HG03354 (cell line): Measurements from ENCODE around the gene GNB5.

Experiments used
- ATAC-seq: cut with Tn5 transposase; IDR thresholded peaks from one replicate; pipeline ENCODE4 v1.9.1; 2021; ENCODE audit warnings: mild to moderate bottlenecking; ENCODE audit not compliant: unreplicated experiment, poor library complexity, severe bottlenecking

Gene GNB5

DNA sequence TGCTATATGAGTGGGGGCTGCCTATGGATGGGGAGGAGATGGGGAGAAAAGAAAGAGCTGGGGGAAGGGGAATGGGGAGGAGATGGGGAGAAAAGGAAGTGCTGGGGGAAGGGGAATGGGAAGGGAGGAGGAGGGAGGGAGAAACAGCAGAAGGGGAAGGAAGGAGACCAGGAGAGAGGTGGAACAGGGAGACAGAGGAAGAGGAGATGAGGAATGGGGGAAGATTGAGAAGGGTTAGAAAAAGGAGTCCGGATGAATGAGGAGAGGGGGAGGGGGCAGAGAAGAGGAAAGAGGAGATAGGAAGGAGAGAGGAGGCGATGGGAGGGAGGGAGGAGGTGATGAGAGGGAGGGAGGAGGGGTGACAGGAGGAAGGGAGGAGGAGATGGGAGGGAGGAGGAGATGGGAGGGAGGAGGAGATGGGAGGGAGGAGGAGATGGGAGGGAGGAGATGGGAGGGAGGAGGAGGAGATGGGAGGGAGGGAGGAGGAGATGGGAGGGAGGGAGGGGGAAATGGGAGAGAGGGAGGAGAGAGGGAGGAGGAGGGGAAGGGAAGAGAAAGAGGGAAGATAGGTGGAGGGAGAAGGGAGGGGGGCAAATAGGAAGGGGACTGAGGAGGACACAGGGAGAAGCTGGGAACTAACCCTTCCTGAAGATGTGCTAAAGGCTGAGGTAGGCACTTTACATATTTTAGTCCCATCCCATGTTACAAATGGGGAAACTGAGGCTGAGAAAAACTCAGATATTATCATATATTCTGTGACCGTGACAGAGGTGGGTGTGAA is 72.0 kb downstream of the GNB5 start:
- no peak for ATAC-seq

DNA sequence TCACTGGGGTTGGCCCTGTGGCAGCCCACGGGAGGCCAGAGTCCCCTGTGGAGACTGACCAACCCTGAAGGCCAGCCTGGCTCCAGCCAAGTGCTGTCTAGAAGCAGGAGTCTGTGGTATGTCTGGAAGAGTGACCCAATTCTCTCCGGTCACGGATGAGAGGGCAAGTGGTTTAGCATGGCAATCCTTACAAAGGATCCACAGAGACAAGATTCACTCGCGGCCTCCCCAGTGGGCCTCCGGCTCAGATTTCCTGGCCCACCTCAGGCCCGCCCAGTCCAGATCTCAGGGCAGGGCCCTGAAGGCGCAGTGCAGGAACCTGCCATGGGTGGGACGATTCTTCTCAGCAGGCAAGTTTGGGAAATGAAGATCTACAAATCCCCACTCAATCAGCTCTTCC is 73.6 kb downstream of the GNB5 start:
- no peak for ATAC-seq

DNA sequence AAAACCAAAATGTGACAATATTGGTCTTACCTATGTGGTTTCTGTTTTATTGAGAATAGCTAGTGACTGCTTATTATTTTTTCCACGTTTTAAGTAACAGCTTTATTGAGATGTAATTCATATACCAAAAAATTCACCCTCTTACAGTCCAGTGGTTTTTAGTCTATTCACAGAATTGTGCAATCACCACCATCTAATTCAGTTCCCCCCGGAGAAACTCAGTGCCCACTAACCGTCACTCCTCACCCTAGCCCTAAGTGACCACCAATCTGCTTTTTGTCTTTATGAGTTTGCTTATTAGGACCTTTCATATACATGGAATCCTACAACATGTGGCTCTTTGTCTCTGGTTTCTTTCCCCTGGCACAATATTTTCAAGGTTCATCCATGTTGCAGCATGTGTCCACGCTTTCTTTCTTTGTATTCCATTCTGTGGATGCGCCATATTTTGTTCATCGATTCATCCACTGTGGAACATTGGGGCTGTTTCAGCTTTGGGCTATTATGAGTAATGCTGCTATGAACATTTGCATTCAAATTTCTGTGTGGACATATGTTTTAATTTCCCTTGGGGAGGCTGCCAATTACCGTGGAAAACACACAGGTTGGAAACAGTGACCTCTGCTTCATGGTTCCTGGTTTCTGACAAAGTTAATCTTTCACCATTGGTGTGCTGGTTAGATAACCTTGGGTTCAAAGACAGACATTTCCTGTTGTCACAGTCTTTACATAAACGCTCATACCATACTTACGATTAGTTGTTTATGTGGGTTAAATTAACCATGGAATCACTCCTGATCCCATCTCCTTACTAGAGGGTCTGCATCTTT is 75.4 kb downstream of the GNB5 start:
- ATAC-seq = no peak

DNA sequence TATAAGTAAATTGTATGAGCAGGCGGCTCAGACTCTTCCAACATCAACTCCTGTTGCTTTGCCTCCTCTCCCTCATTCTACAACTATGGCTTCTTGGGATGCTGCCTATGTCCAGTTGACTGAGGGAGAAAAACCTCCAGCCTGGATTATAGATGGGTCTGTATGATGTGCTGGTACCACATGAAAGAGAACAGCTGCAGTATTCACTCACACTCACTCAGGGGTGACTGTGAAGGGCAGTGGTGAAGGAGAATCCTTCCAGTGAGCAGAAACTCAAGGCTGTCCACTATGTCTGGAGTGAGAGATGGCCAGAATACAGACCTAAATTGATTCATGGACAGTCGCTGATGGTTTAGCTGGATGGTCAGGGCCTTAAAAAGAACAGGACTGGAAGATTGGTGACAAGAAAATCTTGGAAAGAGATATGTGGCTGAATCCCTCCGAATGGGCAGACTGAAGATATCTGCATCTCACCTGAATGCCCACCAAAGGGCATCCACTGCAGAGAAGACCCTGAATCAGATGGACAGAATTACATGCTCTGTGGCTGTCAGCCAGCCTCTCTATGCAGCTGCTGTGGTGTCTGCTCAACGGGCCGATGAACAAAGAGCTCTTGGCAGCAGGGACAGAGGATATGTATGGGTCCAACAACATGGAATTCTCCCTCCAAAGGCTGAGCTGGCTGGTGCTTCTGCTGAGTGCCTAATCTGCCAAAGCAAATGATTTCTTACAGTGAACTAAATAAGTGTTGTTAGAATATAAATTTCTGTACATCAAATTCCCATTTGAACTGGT is 76.7 kb downstream of the GNB5 start:
- ATAC-seq = no peak

DNA sequence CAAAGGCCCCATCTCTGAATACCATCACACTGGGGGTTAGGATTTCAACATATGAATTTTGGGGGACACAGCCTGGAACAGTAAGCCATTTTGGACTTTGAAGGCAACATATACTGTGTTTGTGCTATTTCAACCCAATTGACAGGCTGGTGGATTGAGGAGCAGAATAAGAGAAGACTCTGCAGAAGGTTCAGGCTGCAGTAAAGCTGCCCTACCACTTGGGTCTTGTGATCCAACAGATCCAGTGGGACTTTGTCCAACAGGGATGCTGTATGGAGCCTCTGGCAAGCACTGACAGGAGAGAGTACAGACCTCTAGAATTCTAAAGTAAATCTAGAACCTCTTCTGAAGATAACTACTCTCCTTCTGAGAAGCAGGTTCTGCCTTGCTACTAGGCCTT is 77.5 kb downstream of the GNB5 start:
- ATAC-seq = no peak

DNA sequence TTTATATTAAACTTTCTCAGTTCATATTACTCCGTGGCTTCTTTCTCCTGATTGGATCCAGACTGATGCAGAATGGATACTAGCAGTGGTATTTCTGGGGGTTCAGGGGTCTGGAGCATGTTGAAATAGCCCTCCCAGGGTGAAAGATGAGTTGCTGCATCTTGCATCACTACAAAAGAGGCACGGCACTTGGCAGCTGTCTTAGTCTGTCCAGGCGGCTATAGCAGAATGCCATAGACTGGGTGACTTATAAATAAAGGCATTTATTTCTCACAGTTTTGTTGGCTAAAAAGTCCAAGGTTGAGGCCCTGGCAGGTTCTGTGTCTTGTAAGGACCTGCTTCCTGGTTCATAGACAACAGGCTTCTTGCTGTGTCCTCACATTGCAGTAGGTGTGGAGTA is 78.0 kb downstream of the GNB5 start:
- ATAC-seq = no peak

- peak; percentile 49 for ATAC-seq
These were observed 78.9 kb downstream of the GNB5 start for GRCh38 chr15:52112203-52112750.

GRCh38 chr15:52111517-52112202 is 79.5 kb downstream of the GNB5 start:
- ATAC-seq = no peak

DNA sequence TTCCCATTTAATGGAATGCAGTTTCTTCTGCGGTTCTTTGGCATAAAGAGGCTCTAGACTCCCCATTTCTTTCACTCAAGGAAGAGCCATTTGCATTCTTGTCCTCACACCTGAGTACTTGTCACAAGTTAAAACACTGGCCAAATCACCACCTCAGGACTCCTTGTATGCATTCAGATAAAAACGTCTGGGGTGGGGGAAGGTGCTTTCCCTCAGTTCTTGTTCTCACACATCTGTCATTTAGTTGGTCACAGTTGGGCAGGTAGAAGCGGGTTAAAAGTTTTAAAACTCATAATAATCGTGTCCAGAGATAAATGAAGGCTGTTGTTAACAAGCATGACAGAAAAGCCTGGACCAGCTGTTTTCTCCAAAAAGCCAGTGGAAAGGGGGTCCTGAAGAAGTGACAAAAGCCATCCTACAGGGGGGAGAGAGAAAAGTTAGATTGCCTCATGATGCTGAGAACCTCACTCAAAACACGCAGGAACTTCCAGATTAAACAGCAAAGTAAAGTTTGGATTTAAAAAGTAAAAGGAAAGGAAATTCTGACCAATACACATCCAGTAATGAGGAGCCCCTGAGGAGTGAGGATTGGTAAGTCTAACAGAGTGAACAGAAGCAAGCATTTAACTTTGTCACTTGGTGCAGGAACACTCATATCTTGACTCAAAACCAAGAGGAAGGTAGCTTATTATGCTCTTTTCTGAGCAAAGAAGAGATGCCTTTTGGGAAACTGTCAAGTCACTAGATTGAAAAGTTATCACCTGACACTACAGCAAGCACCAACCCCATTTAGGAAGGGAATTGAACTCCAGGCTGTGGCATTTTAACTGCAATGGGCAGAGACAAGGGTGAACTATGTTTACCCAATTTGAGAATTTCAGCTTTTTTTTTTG is 81.4 kb downstream of the GNB5 start:
- peak; percentile 62 for ATAC-seq

DNA sequence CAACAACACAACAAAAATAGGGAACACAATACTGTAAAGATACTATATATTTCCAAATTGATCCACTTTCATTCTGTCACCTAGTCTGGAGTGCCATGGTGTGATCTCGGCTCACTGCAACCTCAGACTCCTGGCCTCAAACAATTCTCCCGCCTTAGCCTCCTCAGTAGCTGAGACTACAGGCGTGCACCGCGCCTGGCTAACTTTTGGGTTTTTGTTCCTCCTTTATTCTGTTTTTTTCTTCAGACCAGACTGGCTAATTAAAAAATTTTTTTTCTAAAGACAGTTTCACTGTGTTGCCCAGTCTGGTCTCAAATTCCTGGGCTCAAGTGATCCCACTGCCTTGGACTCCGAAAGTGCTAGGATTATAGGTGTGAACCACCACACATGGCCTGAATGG is 84.0 kb downstream of the GNB5 start:
- ATAC-seq = no peak

GRCh38 chr15:52106641-52107040 is 84.6 kb downstream of the GNB5 start:
- no peak for ATAC-seq

DNA sequence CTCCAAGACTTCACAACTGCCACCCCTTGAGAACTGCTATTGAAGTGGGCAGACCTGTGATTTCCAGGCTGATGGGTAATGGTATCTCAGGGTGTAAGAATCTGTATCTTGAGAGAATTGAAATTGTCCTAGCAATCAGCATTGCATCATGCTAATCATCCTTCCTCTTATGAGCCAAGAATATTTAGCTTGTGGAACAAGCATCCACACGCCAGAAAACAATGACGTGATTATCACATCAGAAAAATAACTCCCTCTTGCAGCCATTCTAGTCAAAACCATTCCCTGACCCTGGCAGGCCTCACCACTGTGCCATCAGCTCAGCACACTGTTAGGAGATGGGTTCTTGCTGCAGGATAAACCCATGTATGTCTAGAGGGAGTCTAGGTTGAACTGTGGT is 85.3 kb downstream of the GNB5 start:
- no peak for ATAC-seq

DNA sequence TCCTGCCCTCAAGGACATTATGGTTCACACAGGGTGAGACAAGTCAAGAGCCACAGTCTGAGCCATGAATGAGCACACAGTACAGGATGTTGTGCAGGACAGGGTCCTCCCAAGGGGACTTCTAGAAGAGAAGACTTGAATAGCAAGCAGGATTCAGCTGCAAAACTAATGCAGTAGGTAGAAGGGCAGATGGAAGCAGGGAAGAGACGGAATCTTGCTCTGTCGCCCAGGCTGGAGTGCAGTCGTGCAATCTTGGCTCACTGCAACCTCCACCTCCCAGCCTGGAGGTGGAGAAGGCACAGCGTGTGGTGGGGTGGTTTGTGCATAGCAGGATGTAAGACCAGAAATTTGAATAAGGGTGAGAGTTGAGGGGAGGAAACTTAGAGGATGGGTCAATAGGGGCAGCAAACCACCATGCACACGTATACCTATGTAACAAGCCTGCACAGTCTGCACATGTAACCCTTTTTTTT is 86.6 kb downstream of the GNB5 start:
- ATAC-seq = peak; percentile 35

DNA sequence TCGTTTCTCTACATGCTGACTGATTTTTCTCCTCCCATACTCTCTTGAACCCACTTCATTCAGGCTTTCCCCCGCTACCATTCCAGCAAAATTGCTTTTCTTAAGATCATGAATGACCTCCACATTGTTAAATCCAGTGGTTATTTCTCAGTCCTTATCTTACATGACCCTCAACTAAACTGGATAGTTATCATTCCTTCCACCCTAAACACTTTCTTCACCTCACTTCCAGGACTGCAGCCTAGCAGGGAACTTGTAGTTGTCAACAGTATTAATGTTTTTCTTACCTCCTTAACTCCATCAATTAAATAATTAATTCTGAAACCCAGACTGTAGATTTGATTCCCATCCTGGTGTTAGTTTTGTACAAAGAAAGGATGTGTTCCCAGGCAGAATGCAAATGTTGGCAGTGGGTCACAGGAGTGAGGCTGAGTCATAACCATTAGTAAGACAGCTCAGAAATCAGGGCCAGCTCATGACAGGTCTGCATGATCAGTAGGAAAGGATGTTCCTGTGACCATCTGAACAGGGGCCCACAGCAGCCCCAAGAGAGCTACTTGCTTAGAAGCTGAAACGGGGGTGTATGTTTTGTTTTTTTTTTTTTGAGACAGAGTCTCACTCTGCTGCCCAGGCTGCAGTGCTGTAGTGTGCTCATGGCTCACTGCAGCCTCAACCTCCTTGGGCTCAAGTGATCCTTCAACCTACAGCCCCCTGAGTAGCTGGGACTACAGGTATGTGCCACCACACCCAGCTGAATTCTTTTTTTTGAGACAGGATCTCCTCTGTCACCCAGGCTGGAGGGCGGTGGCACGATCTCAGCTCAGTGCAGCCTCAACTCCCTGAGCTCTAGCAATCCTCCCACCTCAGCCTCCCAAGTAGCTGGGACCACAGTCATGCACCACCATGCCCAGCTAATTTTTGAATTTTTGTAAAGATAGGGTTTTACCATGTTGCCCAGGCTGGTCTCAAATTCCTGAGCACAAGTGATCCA is 87.7 kb downstream of the GNB5 start:
- peak; percentile 76 for ATAC-seq

GRCh38 chr15:52102463-52102862 is 88.7 kb downstream of the GNB5 start:
- no peak for ATAC-seq

GRCh38 chr15:52101542-52102323 is 89.5 kb downstream of the GNB5 start:
- no peak for ATAC-seq
